ENCODE measurements around the gene LRRC75A. TPM values are rescaled to one million over a fixed set of nuclear protein-coding genes. Genes with fewer than 3 reads are reported as not detected.
"Not testable (repeated sequence)": the region's sequence is repeated elsewhere in the genome, so short reads cannot be mapped to it uniquely, and the experiment has no call there.

The LRRC75A gene
- total and polyA plus RNA-seq, 2 donors (not counting 3 experiments of a cell fraction or from before 2014, with no cell fraction given): 3.7 to 6.1 TPM

DNA sequence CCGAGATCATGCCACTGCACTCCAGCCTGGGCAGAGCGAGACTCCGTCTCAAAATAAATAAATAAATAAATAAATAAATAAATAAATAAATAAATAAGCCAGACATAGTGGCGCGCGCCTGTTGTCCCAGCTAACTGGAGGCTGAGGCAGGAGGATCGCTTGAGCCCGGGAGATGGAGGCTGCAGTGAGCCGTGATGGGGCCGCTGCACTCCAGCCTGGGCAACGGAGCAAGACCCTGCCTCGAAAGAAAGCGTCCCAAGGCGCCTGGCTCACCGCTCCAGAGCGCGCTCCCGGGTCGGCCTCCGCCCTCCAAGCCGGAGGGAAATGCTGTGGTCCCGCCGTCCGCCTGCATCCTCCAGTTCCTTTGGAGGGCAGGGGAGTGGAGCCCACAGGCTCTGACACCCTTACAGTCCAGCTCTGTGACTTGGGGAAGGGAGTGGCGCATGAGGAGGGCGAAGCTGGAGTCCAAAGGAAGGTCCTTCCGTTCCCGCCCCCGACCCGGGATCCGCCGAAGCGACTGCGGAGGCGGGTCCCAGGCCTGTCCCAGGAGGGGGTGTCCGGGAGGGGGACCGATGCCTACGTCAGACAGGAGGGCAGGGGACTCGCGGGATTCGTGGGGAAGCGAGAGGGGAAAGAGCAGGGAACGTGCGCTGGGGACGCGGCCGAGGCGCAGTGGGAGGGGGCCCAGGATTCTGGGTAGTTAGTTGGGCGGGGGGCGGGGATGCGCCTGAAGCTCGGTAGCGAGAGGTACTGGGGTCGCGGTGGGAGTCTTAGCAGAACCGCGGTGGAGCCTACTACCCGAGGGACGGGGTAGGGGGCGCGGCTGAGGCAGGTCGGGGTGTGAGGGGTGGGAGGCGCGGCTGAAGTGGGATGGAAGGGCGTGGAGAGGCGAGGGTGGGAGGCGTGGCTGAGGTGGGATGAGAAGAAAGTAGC lies 85.0 kb downstream of the LRRC75A start:
- TF ChIP-seq POLR2AphosphoS5 (IDR thresholded peaks at IDR 0.05; ENCODE audit: insufficient read depth, low read depth, low read length) (no peak), FOS (IDR thresholded peaks at IDR 0.05; ENCODE audit: borderline replicate concordance, insufficient read depth, low read length) (no peak), MYC (IDR thresholded peaks at IDR 0.05; ENCODE audit: low read depth, low read length) (no peak), GATA2 (IDR thresholded peaks at IDR 0.05; ENCODE audit: insufficient read depth, insufficient read length, low read depth, low read length) (no peak), JUN (IDR thresholded peaks at IDR 0.05; ENCODE audit: borderline replicate concordance, insufficient read depth, insufficient read length, low read depth) (no peak), POLR2A (IDR thresholded peaks at IDR 0.05; ENCODE audit: low read depth, low read length) (no peak), EZH2 (IDR thresholded peaks at IDR 0.05; ENCODE audit: borderline replicate concordance, low read depth, low read length, severe bottlenecking) (no peak)
- TF ChIP-seq, protein P1, sequence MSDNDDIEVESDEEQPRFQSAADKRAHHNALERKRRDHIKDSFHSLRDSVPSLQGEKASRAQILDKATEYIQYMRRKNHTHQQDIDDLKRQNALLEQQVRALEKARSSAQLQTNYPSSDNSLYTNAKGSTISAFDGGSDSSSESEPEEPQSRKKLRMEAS (IDR thresholded peaks at IDR 0.05; ENCODE audit: insufficient read depth, insufficient read length): no peak
- TF ChIP-seq, protein P2, sequence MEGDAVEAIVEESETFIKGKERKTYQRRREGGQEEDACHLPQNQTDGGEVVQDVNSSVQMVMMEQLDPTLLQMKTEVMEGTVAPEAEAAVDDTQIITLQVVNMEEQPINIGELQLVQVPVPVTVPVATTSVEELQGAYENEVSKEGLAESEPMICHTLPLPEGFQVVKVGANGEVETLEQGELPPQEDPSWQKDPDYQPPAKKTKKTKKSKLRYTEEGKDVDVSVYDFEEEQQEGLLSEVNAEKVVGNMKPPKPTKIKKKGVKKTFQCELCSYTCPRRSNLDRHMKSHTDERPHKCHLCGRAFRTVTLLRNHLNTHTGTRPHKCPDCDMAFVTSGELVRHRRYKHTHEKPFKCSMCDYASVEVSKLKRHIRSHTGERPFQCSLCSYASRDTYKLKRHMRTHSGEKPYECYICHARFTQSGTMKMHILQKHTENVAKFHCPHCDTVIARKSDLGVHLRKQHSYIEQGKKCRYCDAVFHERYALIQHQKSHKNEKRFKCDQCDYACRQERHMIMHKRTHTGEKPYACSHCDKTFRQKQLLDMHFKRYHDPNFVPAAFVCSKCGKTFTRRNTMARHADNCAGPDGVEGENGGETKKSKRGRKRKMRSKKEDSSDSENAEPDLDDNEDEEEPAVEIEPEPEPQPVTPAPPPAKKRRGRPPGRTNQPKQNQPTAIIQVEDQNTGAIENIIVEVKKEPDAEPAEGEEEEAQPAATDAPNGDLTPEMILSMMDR (IDR thresholded peaks at IDR 0.05; ENCODE audit: extremely low read depth in 1 of 2, insufficient read depth in 1 of 2, low read depth in 1 of 2, low read length in 2 of 2): no peak
- Histone ChIP-seq H3K27me3 (ENCODE audit: control insufficient read depth in 2 of 2, insufficient read depth in 2 of 2, low read length in 2 of 2) (no peaks in the 10 kb centered on the region), H2AFZ (ENCODE audit: low read depth, low read length) (peak overlapping the region; percentile 97), H4K20me1 (replicated peaks; ENCODE audit: control insufficient read depth, extremely low read depth, insufficient read depth, low read length) (no peaks in the 10 kb centered on the region), H3K79me2 (ENCODE audit: control insufficient read depth, insufficient read depth, low read length) (no peaks in the 10 kb centered on the region), H3K4me1 (ENCODE audit: control insufficient read depth, extremely low read depth, insufficient read depth, low read length) (peaks cover 6% of the 10 kb centered on the region), H3K9me3 (replicated peaks; ENCODE audit: control insufficient read depth, insufficient read depth, low read length) (no peaks in the 10 kb centered on the region), H3K36me3 (ENCODE audit: control insufficient read depth in 2 of 2, extremely low read depth in 1 of 2, insufficient read depth in 2 of 2, low read length in 2 of 2) (no peaks in the 10 kb centered on the region), H3K4me2 (ENCODE audit: insufficient read depth, low read length) (peak overlapping the region; percentile 60), H3K9me1 (replicated peaks; ENCODE audit: control insufficient read depth, extremely low read depth, insufficient read depth, low read length) (no peaks in the 10 kb centered on the region), H3K4me3 (replicated peaks in 1 of 3; ENCODE audit: insufficient read depth in 1 of 3, low read depth in 1 of 3, low read length in 3 of 3) (peak overlapping the region; percentile 14 to 51 (median 30)), H3K9ac (replicated peaks; ENCODE audit: extremely low read depth, insufficient read depth, low read length) (peak overlapping the region; percentile 51), H3K27ac (ENCODE audit: insufficient read depth, low read depth, low read length) (no peak overlapping the region)
- DNase-seq (ENCODE audit: low read depth, low spot score) (no peak), FAIRE-seq (peak; percentile 74)
- BruUV-seq (replicated peaks): no TSS peak
- intact Hi-C loops (cut with micrococcal nuclease): no loop called here
- dilution Hi-C loops (cut with MboI; ENCODE audit: extremely low pct_ligation_motif_present, low sequenced_read_pairs): no loop called here
- ChIA-PET POLR2A (interaction anchor here (0.7 kb wide), 1 partner anchor 21 kb away, joined by 4 read pairs; no protein-coding TSS in a partner anchor), CTCF (interaction anchor here (1.2 kb wide), 1 partner anchor 46 kb away, joined by 4 read pairs; no protein-coding TSS in a partner anchor)

DNA sequence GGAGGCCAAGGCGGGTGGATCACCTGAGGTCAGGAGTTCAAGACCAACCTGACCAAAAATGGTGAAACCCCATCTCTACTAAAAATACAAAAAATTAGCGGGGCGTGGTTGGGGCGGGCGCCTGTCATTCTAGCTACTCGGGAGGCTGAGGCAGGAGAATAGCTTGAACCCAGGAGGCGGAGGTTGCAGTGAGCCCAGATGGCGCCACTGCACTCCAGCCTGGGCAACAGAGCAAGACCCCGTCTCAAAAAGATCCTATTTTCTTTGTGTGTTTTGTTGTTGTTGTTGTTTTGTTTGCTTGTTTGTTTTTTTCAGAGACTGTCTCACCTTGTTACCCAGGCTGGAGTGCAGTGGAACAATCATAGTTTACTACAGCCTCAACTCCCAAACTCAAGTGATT lies 88.1 kb downstream of the LRRC75A start:
- H3K4me2 ChIP-seq (ENCODE audit: insufficient read depth, low read length); intact Hi-C loops (cut with micrococcal nuclease); DNase-seq (ENCODE audit: low read depth, low spot score); H3K9ac ChIP-seq (replicated peaks; ENCODE audit: extremely low read depth, insufficient read depth, low read length); H2AFZ ChIP-seq (ENCODE audit: low read depth, low read length); H3K4me1 ChIP-seq (ENCODE audit: control insufficient read depth, extremely low read depth, insufficient read depth, low read length); H3K36me3 ChIP-seq (ENCODE audit: control insufficient read depth in 2 of 2, extremely low read depth in 1 of 2, insufficient read depth in 2 of 2, low read length in 2 of 2); H3K4me3 ChIP-seq (replicated peaks in 1 of 3; ENCODE audit: insufficient read depth in 1 of 3, low read depth in 1 of 3, low read length in 3 of 3); H3K9me1 ChIP-seq (replicated peaks; ENCODE audit: control insufficient read depth, extremely low read depth, insufficient read depth, low read length); H4K20me1 ChIP-seq (replicated peaks; ENCODE audit: control insufficient read depth, extremely low read depth, insufficient read depth, low read length); POLR2A ChIA-PET; H3K9me3 ChIP-seq (replicated peaks; ENCODE audit: control insufficient read depth, insufficient read depth, low read length); H3K79me2 ChIP-seq (ENCODE audit: control insufficient read depth, insufficient read depth, low read length); H3K27me3 ChIP-seq (ENCODE audit: control insufficient read depth in 2 of 2, insufficient read depth in 2 of 2, low read length in 2 of 2); dilution Hi-C loops (cut with MboI; ENCODE audit: extremely low pct_ligation_motif_present, low sequenced_read_pairs); H3K27ac ChIP-seq (ENCODE audit: insufficient read depth, low read depth, low read length); BruUV-seq (replicated peaks); FAIRE-seq: not testable (repeated sequence)
- CTCF ChIA-PET: interaction anchor here (1.2 to 2.1 kb wide), 3 partner anchors 15 to 118 kb away, joined by 3 to 5 read pairs (median 5); no protein-coding TSS in a partner anchor

Measured in endothelial cell of umbilical vein (primary cell).